Esophagus squamous epithelium (tissue), 5 donors: ENCODE results near the gene CKS2. TPM values are rescaled to one million over a fixed set of nuclear protein-coding genes. Genes with fewer than 3 reads are reported as not detected.

Experiments used
- DNase-seq: peaks from one replicate; lab custom pipeline; 2025; lab: John Stamatoyannopoulos, UW
- H3K27ac ChIP-seq, 4 donors: fragments of 200-600 bp; sonication (generic); one replicate each; pipeline ENCODE4 v1.5.1; 2016 to 2019; ENCODE audit warnings: mild to moderate bottlenecking in 1 of 4
- H3K27me3 ChIP-seq, 4 donors: fragments of 200-600 bp; sonication (generic); 1 replicate in 3 of 4; 2 replicates in 1 of 4; pipeline versions ENCODE4 v1.5.1 to v1.6.0; 2017 to 2021; ENCODE audit warnings: antibody characterized with exemption in 1 of 4
- H3K36me3 ChIP-seq, 3 donors: fragments of 200-600 bp; sonication (generic); one replicate each; pipeline ENCODE4 v1.5.1; 2016 to 2019
- H3K4me1 ChIP-seq, 3 donors: fragments of 200-600 bp; sonication (generic); one replicate each; pipeline ENCODE4 v1.5.1; 2017 to 2019
- H3K4me3 ChIP-seq, 4 donors: fragments of 200-600 bp; sonication (generic); 1 replicate in 3 of 4; 2 replicates in 1 of 4; pipeline ENCODE4 v1.5.1; 2016 to 2019; ENCODE audit warnings: mild to moderate bottlenecking in 2 of 4, moderate library complexity in 1 of 4
- H3K9me3 ChIP-seq, 3 donors: fragments of 200-600 bp; sonication (generic); one replicate each; pipeline ENCODE4 v1.5.1; 2016 to 2019
- POLR2A ChIP-seq, 4 donors: fragments of 450-650 bp; IDR thresholded peaks; one replicate each; pipeline ENCODE4 v1.6.1; 2017; ENCODE audit warnings: antibody characterized with exemption in 4 of 4, mild to moderate bottlenecking in 4 of 4, moderate library complexity in 3 of 4
- WGBS, 2 donors: methylation state at CpG; one replicate each; pipeline ENCODE4 v1.1.5; 2018; 5-methylcytosine and 5-hydroxymethylcytosine counted together
- intact Hi-C: fragments of 100-400 bp; cut with DNase I; formaldehyde crosslinking; loops from one replicate; pipeline ENCODE4 v1.15.0; 2022
- total RNA-seq, 4 donors: library from RNA; depleted of rRNA; stranded (reverse); fragments of >200 nt; gene quantifications; one replicate each; pipeline ENCODE4 v1.1.0, GENCODE V29; 2016
- TF ChIP-seq, protein P1 (sequence below), 6 experiments: fragments of 450-650 bp in 4 of 6; fragments of 200-600 bp in 2 of 6; sonication (generic) in 2 of 6; IDR thresholded peaks; one replicate each; pipeline ENCODE4 v1.5.1; 2016 to 2019; ENCODE audit warnings: antibody characterized with exemption in 6 of 6, mild to moderate bottlenecking in 4 of 6, moderate library complexity in 4 of 6
- donor health status: DM: yes; HTN: yes; CAD: no.

Gene CKS2
- total RNA-seq, 4 donors from 2014 or later: 17.9 to 93.5 (median 57.6) TPM

DNA sequence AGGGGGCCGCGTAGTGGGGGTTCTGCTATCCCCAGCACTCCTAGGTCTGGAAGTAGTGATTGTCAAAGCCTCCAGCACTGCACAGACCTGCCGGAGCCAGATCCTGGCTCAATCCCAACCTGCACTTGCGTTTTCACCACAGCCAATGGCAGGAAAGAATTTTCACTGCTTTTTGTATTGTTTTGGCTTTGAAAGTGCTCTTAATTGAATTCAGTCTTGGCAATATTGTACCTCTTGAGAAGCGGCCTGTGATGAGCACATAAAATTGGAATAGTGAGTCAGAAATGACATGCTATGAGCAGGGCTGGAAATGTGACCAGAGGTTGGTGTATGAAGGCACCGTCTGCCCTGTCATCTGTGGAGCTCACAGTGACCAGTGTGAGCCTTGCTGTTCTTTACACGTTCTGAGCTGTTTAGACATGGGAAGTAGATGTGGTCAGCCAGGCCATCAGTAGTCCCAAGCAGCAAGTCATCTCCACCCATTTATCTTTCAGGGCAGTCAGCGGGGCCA lies 48.8 kb downstream of the CKS2 start:
- no peaks in the 10 kb centered on the region for H3K9me3 ChIP-seq
- intact Hi-C loops: no loop called here
- TF ChIP-seq POLR2A (IDR thresholded peaks at IDR 0.05): no peak
- TF ChIP-seq, protein P1, sequence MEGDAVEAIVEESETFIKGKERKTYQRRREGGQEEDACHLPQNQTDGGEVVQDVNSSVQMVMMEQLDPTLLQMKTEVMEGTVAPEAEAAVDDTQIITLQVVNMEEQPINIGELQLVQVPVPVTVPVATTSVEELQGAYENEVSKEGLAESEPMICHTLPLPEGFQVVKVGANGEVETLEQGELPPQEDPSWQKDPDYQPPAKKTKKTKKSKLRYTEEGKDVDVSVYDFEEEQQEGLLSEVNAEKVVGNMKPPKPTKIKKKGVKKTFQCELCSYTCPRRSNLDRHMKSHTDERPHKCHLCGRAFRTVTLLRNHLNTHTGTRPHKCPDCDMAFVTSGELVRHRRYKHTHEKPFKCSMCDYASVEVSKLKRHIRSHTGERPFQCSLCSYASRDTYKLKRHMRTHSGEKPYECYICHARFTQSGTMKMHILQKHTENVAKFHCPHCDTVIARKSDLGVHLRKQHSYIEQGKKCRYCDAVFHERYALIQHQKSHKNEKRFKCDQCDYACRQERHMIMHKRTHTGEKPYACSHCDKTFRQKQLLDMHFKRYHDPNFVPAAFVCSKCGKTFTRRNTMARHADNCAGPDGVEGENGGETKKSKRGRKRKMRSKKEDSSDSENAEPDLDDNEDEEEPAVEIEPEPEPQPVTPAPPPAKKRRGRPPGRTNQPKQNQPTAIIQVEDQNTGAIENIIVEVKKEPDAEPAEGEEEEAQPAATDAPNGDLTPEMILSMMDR (IDR thresholded peaks at IDR 0.05): no peak
- no peak for DNase-seq
- peaks cover 0 to 19% (median 0%) of the 10 kb centered on the region in 3 donors for H3K4me1 ChIP-seq
- H3K36me3 ChIP-seq: peaks cover 8 to 93% (median 50%) of the 10 kb centered on the region in 3 donors
- no peak overlapping the region for H3K27ac ChIP-seq
- 55% methylated on average over 8 of the region's 8 CpGs for WGBS, 2 donors
- H3K4me3 ChIP-seq: no peak overlapping the region
- no peaks in the 10 kb centered on the region for H3K27me3 ChIP-seq

- no peaks in the 10 kb centered on the region for H3K27me3 ChIP-seq
- DNase-seq: no peak
- 58 to 69% methylated on average over 2 to 3 of the region's 3 CpGs for WGBS, 2 donors
- peaks cover 0 to 19% (median 0%) of the 10 kb centered on the region in 3 donors for H3K4me1 ChIP-seq
- TF ChIP-seq, protein P1 (IDR thresholded peaks at IDR 0.05): no peak
- TF ChIP-seq POLR2A (IDR thresholded peaks at IDR 0.05): no peak
- peaks cover 8 to 86% (median 44%) of the 10 kb centered on the region in 3 donors for H3K36me3 ChIP-seq
- H3K4me3 ChIP-seq: no peak overlapping the region
- no peaks in the 10 kb centered on the region for H3K9me3 ChIP-seq
- H3K27ac ChIP-seq: no peak overlapping the region
- intact Hi-C loops: no loop called here
Observed at GRCh38 chr9:89360465-89360864, 49.5 kb downstream of the CKS2 start.

DNA sequence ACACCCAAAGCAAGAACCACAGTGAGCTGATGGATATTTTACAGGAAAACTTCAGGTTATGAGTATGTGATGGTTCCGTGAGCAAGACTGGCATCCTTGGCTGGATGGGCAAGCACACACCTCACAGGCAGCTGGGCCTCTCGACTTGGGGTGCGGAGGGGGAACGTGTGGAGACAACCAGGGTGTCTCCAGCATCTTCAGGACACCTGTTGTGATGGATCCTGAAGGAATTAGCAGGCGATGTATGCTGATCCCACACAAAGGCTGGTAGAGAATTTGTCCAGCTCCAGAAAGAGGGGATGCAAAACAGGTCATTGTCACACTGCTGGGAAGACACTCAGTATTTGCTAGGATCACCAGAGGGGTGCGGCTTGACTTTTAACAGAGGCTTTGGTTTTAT lies 50.0 kb downstream of the CKS2 start:
- Histone ChIP-seq H3K27me3 (no peaks in the 10 kb centered on the region), H3K36me3 (peaks cover 8 to 80% (median 41%) of the 10 kb centered on the region in 3 donors), H3K4me1 (peaks cover 0 to 19% (median 0%) of the 10 kb centered on the region in 3 donors), H3K9me3 (no peaks in the 10 kb centered on the region), H3K27ac (no peak overlapping the region), H3K4me3 (no peak overlapping the region)
- no peak for TF ChIP-seq POLR2A (IDR thresholded peaks at IDR 0.05)
- TF ChIP-seq, protein P1 (IDR thresholded peaks at IDR 0.05): no peak
- intact Hi-C loops: no loop called here
- DNase-seq: no peak
- WGBS, 2 donors: 78 to 88% methylated on average over 4 to 6 of the region's 6 CpGs

DNA sequence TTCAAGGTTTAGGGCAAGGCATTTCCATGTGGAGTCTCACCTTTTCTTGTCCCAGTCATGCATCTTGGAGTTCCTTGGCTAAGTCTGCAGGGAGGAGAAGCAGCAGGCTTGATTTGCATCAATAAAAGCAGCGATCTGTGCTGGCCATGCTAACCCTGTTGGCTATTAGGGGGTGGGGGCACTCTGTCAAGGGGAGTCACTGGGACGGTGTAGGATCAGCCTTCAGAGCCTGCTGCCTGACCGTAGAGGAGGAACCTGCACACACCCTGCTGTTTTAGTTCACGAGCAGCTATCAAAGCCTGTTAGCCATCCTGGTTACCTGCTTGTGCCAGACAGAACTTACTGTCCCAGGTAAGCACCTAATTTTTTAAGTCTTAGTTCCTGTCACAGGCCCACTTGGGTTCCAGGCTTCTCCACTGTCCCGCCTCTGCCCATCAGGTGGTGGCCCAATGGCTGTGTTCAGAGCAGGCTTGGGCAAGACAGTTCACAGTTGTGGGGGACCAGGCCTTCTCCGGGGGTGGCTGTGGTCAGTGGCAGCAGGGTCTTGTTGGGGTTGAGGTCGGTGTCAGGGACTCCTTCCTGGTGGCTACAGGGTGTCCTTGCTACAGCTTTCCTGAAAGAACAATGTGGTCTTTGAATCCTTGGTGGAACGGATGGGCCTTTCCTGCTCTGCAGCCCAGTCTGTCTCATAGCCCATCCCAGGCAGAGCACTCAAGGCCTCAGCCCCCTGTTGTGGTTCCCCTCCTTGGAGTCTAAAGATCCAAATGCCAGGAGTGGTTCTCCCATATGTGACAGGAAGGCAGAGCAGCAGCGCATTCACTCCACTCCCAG lies 51.0 kb downstream of the CKS2 start:
- H3K27me3 ChIP-seq: no peaks in the 10 kb centered on the region
- no peak overlapping the region for H3K4me3 ChIP-seq
- no peak overlapping the region for H3K27ac ChIP-seq
- no peak for TF ChIP-seq POLR2A (IDR thresholded peaks at IDR 0.05)
- TF ChIP-seq, protein P1 (IDR thresholded peaks at IDR 0.05): no peak
- 92 to 94% methylated on average over 2 to 3 of the region's 9 CpGs for WGBS, 2 donors
- intact Hi-C loops: no loop called here
- DNase-seq: no peak
- peaks cover 8 to 70% (median 32%) of the 10 kb centered on the region in 3 donors for H3K36me3 ChIP-seq
- peaks cover 0 to 19% (median 0%) of the 10 kb centered on the region in 3 donors for H3K4me1 ChIP-seq
- no peaks in the 10 kb centered on the region for H3K9me3 ChIP-seq
